Measurements from ENCODE around the gene CDIP1. TPM values are rescaled to one million over a fixed set of nuclear protein-coding genes. Genes with fewer than 3 reads are reported as not detected.

Gene CDIP1
- total RNA-seq, 1 experiment from 2014 or later, result 49.7 TPM

- H3K27me3 Mint-ChIP-seq (ENCODE audit: low read depth), result no peaks in the 10 kb centered on the region
- H2BK15ac ChIP-seq (ENCODE audit: low read depth, low read length), result no peak overlapping the region
- H3K4me3 Mint-ChIP-seq, result no peak overlapping the region
- no peak overlapping the region for H2AFZ ChIP-seq (ENCODE audit: low read length)
- no peaks in the 10 kb centered on the region for H4K20me1 ChIP-seq (ENCODE audit: control insufficient read depth, insufficient read depth, insufficient read length)
- H4K91ac ChIP-seq (ENCODE audit: insufficient read length, low read depth, low read length), result no peak overlapping the region
- H3K56ac ChIP-seq (ENCODE audit: insufficient read length, low read depth, low read length), result no peak overlapping the region
- H3K4me1 Mint-ChIP-seq, result peaks cover 6 to 14% of the 10 kb centered on the region in 2 experiments
- no peak overlapping the region for H3K27ac ChIP-seq (ENCODE audit: insufficient read length, low read depth, low read length)
- H3K18ac ChIP-seq (ENCODE audit: insufficient read length, low read depth, low read length), result no peak overlapping the region
- H3K27me3 ChIP-seq (ENCODE audit: insufficient read depth, low read length), result no peaks in the 10 kb centered on the region
- TF ChIP-seq CTCF (conservative IDR thresholded peaks at IDR 0.05), result no peak
- H2BK12ac ChIP-seq (ENCODE audit: insufficient read length, low read depth, low read length), result no peak overlapping the region
- no peak overlapping the region for H4K5ac ChIP-seq (ENCODE audit: insufficient read length, low read depth, low read length)
- H3K4me1 ChIP-seq (ENCODE audit: insufficient read depth, low read length), result no peaks in the 10 kb centered on the region
- no peaks in the 10 kb centered on the region for H3K9me3 ChIP-seq (ENCODE audit: control insufficient read depth, low read depth, low read length)
- no peak overlapping the region for H2BK20ac ChIP-seq (ENCODE audit: low read depth, low read length, poor library complexity, severe bottlenecking)
- no peak overlapping the region for H2BK120ac ChIP-seq (ENCODE audit: low read depth, low read length, poor library complexity, severe bottlenecking)
- no peak overlapping the region for H3K9ac ChIP-seq (ENCODE audit: extremely low read depth, insufficient read length, low read length)
- H4K8ac ChIP-seq (replicated peaks; ENCODE audit: insufficient read length, low read depth, low read length), result no peak overlapping the region
- H3K14ac ChIP-seq (ENCODE audit: insufficient read depth, low read length), result no peak overlapping the region
- no peak overlapping the region for H3K4me2 ChIP-seq (ENCODE audit: insufficient read depth, insufficient read length, low read length)
- peaks cover 21 to 61% (median 56%) of the 10 kb centered on the region in 3 experiments; a peak in 6 of 7 replicates for H3K36me3 Mint-ChIP-seq (ENCODE audit: insufficient read depth in 1 of 3, low read depth in 3 of 3)
- no peak overlapping the region for H2AK5ac ChIP-seq (ENCODE audit: insufficient read length, low read length)
- H3K23ac ChIP-seq (ENCODE audit: insufficient read length, low read depth, low read length), result no peak overlapping the region
- no CpG with 5 or more reads among the region's 32 CpGs for WGBS (ENCODE audit: extremely low coverage, insufficient read length, low lambda C conversion rate)
- no peak for DNase-seq
- H3K79me1 ChIP-seq (ENCODE audit: insufficient read depth, low read depth, low read length, poor library complexity, severe bottlenecking), result no peaks in the 10 kb centered on the region
- no peak overlapping the region for H3T11ph ChIP-seq (ENCODE audit: low read length)
- no peaks in the 10 kb centered on the region for H3K9me3 Mint-ChIP-seq
- H3K23me2 ChIP-seq (ENCODE audit: insufficient read length, low read depth, low read length, poor library complexity, severe bottlenecking), result no peaks in the 10 kb centered on the region
- H2BK5ac ChIP-seq (ENCODE audit: insufficient read length, low read length), result no peak overlapping the region
- H3K27ac Mint-ChIP-seq, result no peak overlapping the region
- no peak overlapping the region for H3K4ac ChIP-seq (ENCODE audit: low read depth, low read length)
- no peaks in the 10 kb centered on the region for H3K79me2 ChIP-seq (ENCODE audit: insufficient read depth, low read length)
Observed at GRCh38 chr16:4465977-4466779, 72.4 kb downstream of the CDIP1 start.
